ENCODE data around the gene PLXND1.
A peak's percentile ranks its signal among the peaks of the same experiment; 100 is the strongest.

Gene PLXND1

DNA sequence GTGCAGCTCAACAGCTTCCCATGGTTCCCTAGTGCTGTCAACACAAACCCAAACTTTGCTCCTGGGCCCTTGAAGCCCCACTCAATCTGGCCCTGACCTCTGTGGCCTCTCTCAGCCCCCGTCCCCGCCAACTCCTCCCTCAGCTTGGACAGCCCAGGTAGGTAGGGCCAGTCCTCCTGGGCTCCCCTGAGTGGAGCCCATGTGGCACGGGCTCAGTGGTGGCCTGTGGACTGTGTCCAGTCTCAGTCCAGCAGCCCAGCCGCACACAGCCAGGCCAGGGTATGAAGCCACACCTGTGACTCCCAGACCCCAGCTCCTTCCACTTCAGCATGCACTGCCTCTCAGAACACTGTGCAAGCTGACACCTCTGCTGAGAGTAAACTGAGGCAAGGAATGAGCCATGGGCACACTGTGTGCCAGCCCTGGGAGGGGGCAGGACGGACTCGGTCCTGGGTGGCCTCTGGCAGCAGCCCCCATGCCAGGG, 11.5 kb downstream of the PLXND1 start:
- H3K9me2 ChIP-seq (replicated peaks; ENCODE audit: low read depth, low read length): no peaks in the 10 kb centered on the region
- TF ChIP-seq, protein P1, sequence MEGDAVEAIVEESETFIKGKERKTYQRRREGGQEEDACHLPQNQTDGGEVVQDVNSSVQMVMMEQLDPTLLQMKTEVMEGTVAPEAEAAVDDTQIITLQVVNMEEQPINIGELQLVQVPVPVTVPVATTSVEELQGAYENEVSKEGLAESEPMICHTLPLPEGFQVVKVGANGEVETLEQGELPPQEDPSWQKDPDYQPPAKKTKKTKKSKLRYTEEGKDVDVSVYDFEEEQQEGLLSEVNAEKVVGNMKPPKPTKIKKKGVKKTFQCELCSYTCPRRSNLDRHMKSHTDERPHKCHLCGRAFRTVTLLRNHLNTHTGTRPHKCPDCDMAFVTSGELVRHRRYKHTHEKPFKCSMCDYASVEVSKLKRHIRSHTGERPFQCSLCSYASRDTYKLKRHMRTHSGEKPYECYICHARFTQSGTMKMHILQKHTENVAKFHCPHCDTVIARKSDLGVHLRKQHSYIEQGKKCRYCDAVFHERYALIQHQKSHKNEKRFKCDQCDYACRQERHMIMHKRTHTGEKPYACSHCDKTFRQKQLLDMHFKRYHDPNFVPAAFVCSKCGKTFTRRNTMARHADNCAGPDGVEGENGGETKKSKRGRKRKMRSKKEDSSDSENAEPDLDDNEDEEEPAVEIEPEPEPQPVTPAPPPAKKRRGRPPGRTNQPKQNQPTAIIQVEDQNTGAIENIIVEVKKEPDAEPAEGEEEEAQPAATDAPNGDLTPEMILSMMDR (conservative IDR thresholded peaks at IDR 0.05; ENCODE audit: low read length): no peak
- no peak for TF ChIP-seq EZH2phosphoT487 (IDR thresholded peaks at IDR 0.05; ENCODE audit: borderline replicate concordance)
- H3K4me3 ChIP-seq (ENCODE audit: low read length, poor library complexity, severe bottlenecking): no peak overlapping the region
- peaks cover 4% of the 10 kb centered on the region; the same call in 1 of the 2 replicates for H3K36me3 ChIP-seq (ENCODE audit: insufficient read depth, low read length)
- H3K9me3 ChIP-seq (ENCODE audit: insufficient read depth, low read depth, low read length): no peaks in the 10 kb centered on the region
- peak overlapping the region; percentile 64 for H3K4me2 ChIP-seq (ENCODE audit: low read depth, low read length, poor library complexity, severe bottlenecking)
- H2AFZ ChIP-seq (ENCODE audit: low read length): no peak overlapping the region
- peaks cover 87% of the 10 kb centered on the region for H3K79me2 ChIP-seq (ENCODE audit: insufficient read depth, low read length)
- H4K20me1 ChIP-seq (ENCODE audit: insufficient read depth, low read length, poor library complexity, severe bottlenecking): peaks cover 15% of the 10 kb centered on the region
- H3F3A ChIP-seq (ENCODE audit: low read depth): peaks cover 23% of the 10 kb centered on the region
- H3K9ac ChIP-seq (ENCODE audit: low read depth, low read length, poor library complexity, severe bottlenecking): peak overlapping the region; percentile 70
- no peaks in the 10 kb centered on the region for H3K27me3 ChIP-seq (ENCODE audit: insufficient read depth, low read length, poor library complexity, severe bottlenecking)
- peaks cover 86% of the 10 kb centered on the region for H3K4me1 ChIP-seq (ENCODE audit: insufficient read depth, low read length, poor library complexity, severe bottlenecking)

- TF ChIP-seq, protein P1 (conservative IDR thresholded peaks at IDR 0.05; ENCODE audit: low read length): no peak
- TF ChIP-seq EZH2phosphoT487 (IDR thresholded peaks at IDR 0.05; ENCODE audit: borderline replicate concordance): no peak
- H4K20me1 ChIP-seq (ENCODE audit: insufficient read depth, low read length, poor library complexity, severe bottlenecking): peaks cover 15% of the 10 kb centered on the region
- H3F3A ChIP-seq (ENCODE audit: low read depth): peaks cover 23% of the 10 kb centered on the region
- H3K9ac ChIP-seq (ENCODE audit: low read depth, low read length, poor library complexity, severe bottlenecking): peak overlapping the region; percentile 70
- H3K4me2 ChIP-seq (ENCODE audit: low read depth, low read length, poor library complexity, severe bottlenecking): peak overlapping the region; percentile 64
- H3K9me3 ChIP-seq (ENCODE audit: insufficient read depth, low read depth, low read length): no peaks in the 10 kb centered on the region
- H3K4me1 ChIP-seq (ENCODE audit: insufficient read depth, low read length, poor library complexity, severe bottlenecking): peaks cover 81% of the 10 kb centered on the region
- H3K36me3 ChIP-seq (ENCODE audit: insufficient read depth, low read length): peaks cover 4% of the 10 kb centered on the region; the same call in 1 of the 2 replicates
- no peaks in the 10 kb centered on the region for H3K27me3 ChIP-seq (ENCODE audit: insufficient read depth, low read length, poor library complexity, severe bottlenecking)
- no peaks in the 10 kb centered on the region for H3K9me2 ChIP-seq (replicated peaks; ENCODE audit: low read depth, low read length)
- peak overlapping the region; percentile 51 for H3K4me3 ChIP-seq (ENCODE audit: low read length, poor library complexity, severe bottlenecking)
- peaks cover 87% of the 10 kb centered on the region for H3K79me2 ChIP-seq (ENCODE audit: insufficient read depth, low read length)
- H2AFZ ChIP-seq (ENCODE audit: low read length): no peak overlapping the region
Measured at GRCh38 chr3:129594409-129594808, 12.1 kb downstream of the PLXND1 start.

DNA sequence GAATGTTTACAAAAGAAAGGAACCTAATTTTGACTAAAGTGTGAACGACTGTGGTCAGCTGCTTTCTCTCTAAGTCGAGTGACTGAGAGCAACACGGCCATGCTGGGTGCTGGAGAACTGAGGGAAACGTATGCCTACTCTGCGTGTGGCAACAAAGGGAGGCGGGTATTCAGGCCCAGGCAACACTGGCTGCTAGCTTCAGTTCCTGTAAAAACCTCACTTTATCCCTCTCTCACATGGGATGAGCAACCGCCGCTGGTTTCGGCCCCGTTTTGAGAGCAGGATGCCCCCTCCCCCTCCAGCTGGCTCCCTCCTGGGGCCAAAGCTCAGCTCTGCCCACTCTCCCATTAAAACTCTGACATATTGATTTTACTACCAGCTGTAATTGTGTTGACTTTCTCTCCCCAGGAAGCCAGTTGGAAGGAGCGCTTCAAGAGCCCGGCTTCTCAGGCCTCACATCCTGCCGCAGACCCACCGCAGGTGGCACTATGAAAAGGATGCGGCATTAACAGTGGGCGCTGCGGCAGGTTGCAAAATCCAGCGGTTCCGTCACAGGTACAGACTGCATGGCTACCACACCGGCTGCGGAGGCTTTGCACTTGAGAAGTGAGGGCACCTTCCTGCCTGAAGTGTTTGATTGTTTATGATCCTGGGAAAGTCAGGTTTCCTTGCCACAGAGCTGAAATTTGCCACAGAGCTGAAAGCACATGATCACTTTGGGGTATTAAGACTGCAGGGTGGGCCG, 12.7 kb downstream of the PLXND1 start:
- H3F3A ChIP-seq (ENCODE audit: low read depth): peaks cover 23% of the 10 kb centered on the region
- peaks cover 86% of the 10 kb centered on the region for H3K79me2 ChIP-seq (ENCODE audit: insufficient read depth, low read length)
- TF ChIP-seq, protein P1 (conservative IDR thresholded peaks at IDR 0.05; ENCODE audit: low read length): peak; percentile 4; the same call in 1 of the 2 replicates
- TF ChIP-seq EZH2phosphoT487 (IDR thresholded peaks at IDR 0.05; ENCODE audit: borderline replicate concordance): no peak
- peak overlapping the region; percentile 70 for H3K9ac ChIP-seq (ENCODE audit: low read depth, low read length, poor library complexity, severe bottlenecking)
- peaks cover 15% of the 10 kb centered on the region for H4K20me1 ChIP-seq (ENCODE audit: insufficient read depth, low read length, poor library complexity, severe bottlenecking)
- H3K36me3 ChIP-seq (ENCODE audit: insufficient read depth, low read length): peaks cover 10% of the 10 kb centered on the region; the same call in 1 of the 2 replicates
- H2AFZ ChIP-seq (ENCODE audit: low read length): 0 out of 2 replicates have a peak overlapping the region, but pooled peaks have one; percentile 7
- peak overlapping the region; percentile 64 for H3K4me2 ChIP-seq (ENCODE audit: low read depth, low read length, poor library complexity, severe bottlenecking)
- no peaks in the 10 kb centered on the region for H3K27me3 ChIP-seq (ENCODE audit: insufficient read depth, low read length, poor library complexity, severe bottlenecking)
- peak overlapping the region; percentile 51 for H3K4me3 ChIP-seq (ENCODE audit: low read length, poor library complexity, severe bottlenecking)
- H3K9me3 ChIP-seq (ENCODE audit: insufficient read depth, low read depth, low read length): no peaks in the 10 kb centered on the region
- H3K9me2 ChIP-seq (replicated peaks; ENCODE audit: low read depth, low read length): no peaks in the 10 kb centered on the region
- peaks cover 75% of the 10 kb centered on the region for H3K4me1 ChIP-seq (ENCODE audit: insufficient read depth, low read length, poor library complexity, severe bottlenecking)
